ENCODE data around the gene FSIP1.

FSIP1 gene

GRCh38 chr15:39613271-39613670 lies 169.4 kb downstream of the FSIP1 start:
- Histone ChIP-seq H3K4ac (ENCODE audit: low read depth in 1 of 2, low read length in 2 of 2) (no peak overlapping the region), H3K4me2 (ENCODE audit: low read length, poor library complexity, severe bottlenecking) (no peak overlapping the region), H3K4me1 (ENCODE audit: control insufficient read depth, insufficient read depth, low read depth, low read length) (no peaks in the 10 kb centered on the region), H2BK15ac (ENCODE audit: low read depth, poor library complexity, severe bottlenecking) (no peak overlapping the region), H2BK12ac (ENCODE audit: low read length in 2 of 2) (no peak overlapping the region), H3K9me3 (ENCODE audit: control insufficient read depth, low read length) (peaks cover 59% of the 10 kb centered on the region), H3K27ac (ENCODE audit: low read length, poor library complexity, severe bottlenecking) (no peak overlapping the region), H2BK5ac (ENCODE audit: low read depth, low read length, poor library complexity, severe bottlenecking) (no peak overlapping the region), H3K9ac (ENCODE audit: low read length) (no peak overlapping the region), H2AFZ (ENCODE audit: low read depth, low read length) (no peak overlapping the region), H2BK120ac (ENCODE audit: low read depth, low read length) (no peak overlapping the region), H3K4me3 (ENCODE audit: insufficient read depth in 1 of 2, low read depth in 1 of 2, low read length in 2 of 2) (peak overlapping the region in 1 of 2 experiments; percentile 4), H4K91ac (ENCODE audit: low read length) (no peak overlapping the region), H3K79me1 (replicated peaks; ENCODE audit: low read length, poor library complexity, severe bottlenecking) (no peaks in the 10 kb centered on the region), H4K8ac (ENCODE audit: low read length) (no peak overlapping the region), H3K18ac (ENCODE audit: low read depth in 1 of 2, low read length in 2 of 2) (no peak overlapping the region), H3K27me3 (ENCODE audit: control insufficient read depth in 1 of 2, insufficient read depth in 1 of 2, low read length in 2 of 2) (no peaks in the 10 kb centered on the region), H3K36me3 (ENCODE audit: control insufficient read depth in 1 of 2, insufficient read depth in 2 of 2, low read depth in 1 of 2, low read length in 2 of 2) (no peaks in the 10 kb centered on the region), H3K14ac (ENCODE audit: low read length in 2 of 2) (no peak overlapping the region), H2AK5ac (ENCODE audit: low read length, severe bottlenecking) (no peak overlapping the region), H3K23ac (ENCODE audit: low read length in 2 of 2) (no peak overlapping the region)
- no peak for DNase-seq

- no peak overlapping the region for H3K23ac ChIP-seq (ENCODE audit: low read length in 2 of 2)
- no peak overlapping the region for H2AFZ ChIP-seq (ENCODE audit: low read depth, low read length)
- H3K79me1 ChIP-seq (replicated peaks; ENCODE audit: low read length, poor library complexity, severe bottlenecking), result no peaks in the 10 kb centered on the region
- no peak overlapping the region for H2AK5ac ChIP-seq (ENCODE audit: low read length, severe bottlenecking)
- DNase-seq, result peak; percentile 4
- H2BK5ac ChIP-seq (ENCODE audit: low read depth, low read length, poor library complexity, severe bottlenecking), result no peak overlapping the region
- H3K4me3 ChIP-seq (ENCODE audit: insufficient read depth in 1 of 2, low read depth in 1 of 2, low read length in 2 of 2), result no peak overlapping the region
- H3K9ac ChIP-seq (ENCODE audit: low read length), result no peak overlapping the region
- no peak overlapping the region for H3K18ac ChIP-seq (ENCODE audit: low read depth in 1 of 2, low read length in 2 of 2)
- no peak overlapping the region for H3K4ac ChIP-seq (ENCODE audit: low read depth in 1 of 2, low read length in 2 of 2)
- H2BK12ac ChIP-seq (ENCODE audit: low read length in 2 of 2), result no peak overlapping the region
- H4K8ac ChIP-seq (ENCODE audit: low read length), result no peak overlapping the region
- no peaks in the 10 kb centered on the region for H3K36me3 ChIP-seq (ENCODE audit: control insufficient read depth in 1 of 2, insufficient read depth in 2 of 2, low read depth in 1 of 2, low read length in 2 of 2)
- no peaks in the 10 kb centered on the region for H3K4me1 ChIP-seq (ENCODE audit: control insufficient read depth, insufficient read depth, low read depth, low read length)
- H3K27ac ChIP-seq (ENCODE audit: low read length, poor library complexity, severe bottlenecking), result no peak overlapping the region
- no peaks in the 10 kb centered on the region for H3K27me3 ChIP-seq (ENCODE audit: control insufficient read depth in 1 of 2, insufficient read depth in 1 of 2, low read length in 2 of 2)
- no peak overlapping the region for H2BK120ac ChIP-seq (ENCODE audit: low read depth, low read length)
- H2BK15ac ChIP-seq (ENCODE audit: low read depth, poor library complexity, severe bottlenecking), result no peak overlapping the region
- no peak overlapping the region for H3K4me2 ChIP-seq (ENCODE audit: low read length, poor library complexity, severe bottlenecking)
- H3K9me3 ChIP-seq (ENCODE audit: control insufficient read depth, low read length), result peaks cover 73% of the 10 kb centered on the region
- no peak overlapping the region for H3K14ac ChIP-seq (ENCODE audit: low read length in 2 of 2)
- no peak overlapping the region for H4K91ac ChIP-seq (ENCODE audit: low read length)
Observed at GRCh38 chr15:39610665-39611064, 172.0 kb downstream of the FSIP1 start.

- H3K27ac ChIP-seq (ENCODE audit: low read length, poor library complexity, severe bottlenecking), result no peak overlapping the region
- no peaks in the 10 kb centered on the region for H3K79me1 ChIP-seq (replicated peaks; ENCODE audit: low read length, poor library complexity, severe bottlenecking)
- WGBS, result 77% methylated on average over 4 of the region's 4 CpGs
- H2AK5ac ChIP-seq (ENCODE audit: low read length, severe bottlenecking), result no peak overlapping the region
- H3K4ac ChIP-seq (ENCODE audit: low read depth in 1 of 2, low read length in 2 of 2), result no peak overlapping the region
- H2BK15ac ChIP-seq (ENCODE audit: low read depth, poor library complexity, severe bottlenecking), result no peak overlapping the region
- no peaks in the 10 kb centered on the region for H3K36me3 ChIP-seq (ENCODE audit: control insufficient read depth in 1 of 2, insufficient read depth in 2 of 2, low read depth in 1 of 2, low read length in 2 of 2)
- H3K27me3 ChIP-seq (ENCODE audit: control insufficient read depth in 1 of 2, insufficient read depth in 1 of 2, low read length in 2 of 2), result no peaks in the 10 kb centered on the region
- H3K23ac ChIP-seq (ENCODE audit: low read length in 2 of 2), result no peak overlapping the region
- H3K4me2 ChIP-seq (ENCODE audit: low read length, poor library complexity, severe bottlenecking), result no peak overlapping the region
- peak overlapping the region in 1 of 2 experiments; percentile 9 for H3K4me3 ChIP-seq (ENCODE audit: insufficient read depth in 1 of 2, low read depth in 1 of 2, low read length in 2 of 2)
- H2BK12ac ChIP-seq (ENCODE audit: low read length in 2 of 2), result no peak overlapping the region
- no peak for DNase-seq
- no peak overlapping the region for H2BK5ac ChIP-seq (ENCODE audit: low read depth, low read length, poor library complexity, severe bottlenecking)
- H4K8ac ChIP-seq (ENCODE audit: low read length), result peak overlapping the region; percentile 12
- H3K18ac ChIP-seq (ENCODE audit: low read depth in 1 of 2, low read length in 2 of 2), result no peak overlapping the region
- no peaks in the 10 kb centered on the region for H3K4me1 ChIP-seq (ENCODE audit: control insufficient read depth, insufficient read depth, low read depth, low read length)
- no peak overlapping the region for H2AFZ ChIP-seq (ENCODE audit: low read depth, low read length)
- H3K14ac ChIP-seq (ENCODE audit: low read length in 2 of 2), result no peak overlapping the region
- no peak overlapping the region for H4K91ac ChIP-seq (ENCODE audit: low read length)
- peaks cover 66% of the 10 kb centered on the region for H3K9me3 ChIP-seq (ENCODE audit: control insufficient read depth, low read length)
- H3K9ac ChIP-seq (ENCODE audit: low read length), result no peak overlapping the region
- no peak overlapping the region for H2BK120ac ChIP-seq (ENCODE audit: low read depth, low read length)
Observed at GRCh38 chr15:39609166-39609916, 173.3 kb downstream of the FSIP1 start.

- Histone ChIP-seq H4K8ac (ENCODE audit: low read length) (peak overlapping the region; percentile 12), H2BK15ac (ENCODE audit: low read depth, poor library complexity, severe bottlenecking) (no peak overlapping the region), H3K9ac (ENCODE audit: low read length) (no peak overlapping the region), H3K9me3 (ENCODE audit: control insufficient read depth, low read length) (peaks cover 61% of the 10 kb centered on the region), H3K4me1 (ENCODE audit: control insufficient read depth, insufficient read depth, low read depth, low read length) (no peaks in the 10 kb centered on the region), H2AFZ (ENCODE audit: low read depth, low read length) (no peak overlapping the region), H3K79me1 (replicated peaks; ENCODE audit: low read length, poor library complexity, severe bottlenecking) (no peaks in the 10 kb centered on the region), H4K91ac (ENCODE audit: low read length) (no peak overlapping the region), H3K14ac (ENCODE audit: low read length in 2 of 2) (no peak overlapping the region), H2BK12ac (ENCODE audit: low read length in 2 of 2) (no peak overlapping the region), H2AK5ac (ENCODE audit: low read length, severe bottlenecking) (no peak overlapping the region), H2BK120ac (ENCODE audit: low read depth, low read length) (no peak overlapping the region), H3K27ac (ENCODE audit: low read length, poor library complexity, severe bottlenecking) (no peak overlapping the region), H3K18ac (ENCODE audit: low read depth in 1 of 2, low read length in 2 of 2) (no peak overlapping the region), H3K36me3 (ENCODE audit: control insufficient read depth in 1 of 2, insufficient read depth in 2 of 2, low read depth in 1 of 2, low read length in 2 of 2) (no peaks in the 10 kb centered on the region), H2BK5ac (ENCODE audit: low read depth, low read length, poor library complexity, severe bottlenecking) (no peak overlapping the region), H3K4me2 (ENCODE audit: low read length, poor library complexity, severe bottlenecking) (no peak overlapping the region), H3K23ac (ENCODE audit: low read length in 2 of 2) (no peak overlapping the region), H3K27me3 (ENCODE audit: control insufficient read depth in 1 of 2, insufficient read depth in 1 of 2, low read length in 2 of 2) (no peaks in the 10 kb centered on the region), H3K4me3 (ENCODE audit: insufficient read depth in 1 of 2, low read depth in 1 of 2, low read length in 2 of 2) (no peak overlapping the region), H3K4ac (ENCODE audit: low read depth in 1 of 2, low read length in 2 of 2) (no peak overlapping the region)
- WGBS, result 93% methylated on average over 2 of the region's 2 CpGs
- DNase-seq, result no peak
Observed at GRCh38 chr15:39608185-39609139, 174.2 kb downstream of the FSIP1 start.
